ENCODE results near the gene ZMYND8.
"Not testable (repeated sequence)": the region's sequence is repeated elsewhere in the genome, so short reads cannot be mapped to it uniquely, and the experiment has no call there.

The ZMYND8 gene

DNA sequence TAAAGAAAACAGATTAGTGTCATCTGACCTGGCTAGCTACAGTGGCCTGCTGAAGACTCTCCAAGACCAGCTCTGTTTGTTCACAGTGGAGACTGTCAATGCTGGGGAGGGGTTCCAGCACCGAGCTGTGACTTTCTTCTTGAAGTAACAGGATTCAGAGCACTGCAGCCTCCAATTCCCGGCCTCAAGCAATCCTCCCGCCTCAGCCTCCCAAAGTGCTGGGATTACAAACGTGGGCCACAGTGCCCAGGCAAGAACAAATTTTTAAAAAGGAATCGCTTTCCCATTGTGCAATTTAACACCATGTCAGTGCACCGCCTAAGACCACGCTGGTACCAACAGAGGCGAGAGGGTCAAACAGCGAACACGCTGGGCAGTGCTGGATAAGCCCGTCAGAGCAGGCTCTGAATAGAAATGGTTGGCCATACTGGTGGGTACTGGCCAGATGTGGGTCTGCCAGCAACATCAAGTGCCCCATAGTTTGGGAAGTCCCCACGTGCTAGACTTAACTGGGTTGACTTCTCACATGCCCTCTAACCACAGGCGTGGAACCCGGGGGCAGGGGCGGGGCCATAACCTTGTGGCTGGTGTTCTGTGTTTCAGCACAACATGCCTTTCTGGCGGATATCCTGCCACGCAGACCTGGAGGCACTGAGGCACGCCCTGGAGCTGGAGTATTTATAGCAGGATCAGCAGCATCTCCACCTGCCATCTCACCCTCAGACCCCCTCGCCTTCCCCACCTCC, 168.9 kb downstream of the ZMYND8 start:
- DNase-seq (ENCODE audit: extremely low spot score): no peak
- CTCF ChIA-PET: interaction anchor here (0.7 to 1.1 kb wide), 4 partner anchors 9 to 15 kb away, joined by 3 to 5 read pairs (median 4); no protein-coding TSS in a partner anchor
- TF ChIP-seq, protein P1, sequence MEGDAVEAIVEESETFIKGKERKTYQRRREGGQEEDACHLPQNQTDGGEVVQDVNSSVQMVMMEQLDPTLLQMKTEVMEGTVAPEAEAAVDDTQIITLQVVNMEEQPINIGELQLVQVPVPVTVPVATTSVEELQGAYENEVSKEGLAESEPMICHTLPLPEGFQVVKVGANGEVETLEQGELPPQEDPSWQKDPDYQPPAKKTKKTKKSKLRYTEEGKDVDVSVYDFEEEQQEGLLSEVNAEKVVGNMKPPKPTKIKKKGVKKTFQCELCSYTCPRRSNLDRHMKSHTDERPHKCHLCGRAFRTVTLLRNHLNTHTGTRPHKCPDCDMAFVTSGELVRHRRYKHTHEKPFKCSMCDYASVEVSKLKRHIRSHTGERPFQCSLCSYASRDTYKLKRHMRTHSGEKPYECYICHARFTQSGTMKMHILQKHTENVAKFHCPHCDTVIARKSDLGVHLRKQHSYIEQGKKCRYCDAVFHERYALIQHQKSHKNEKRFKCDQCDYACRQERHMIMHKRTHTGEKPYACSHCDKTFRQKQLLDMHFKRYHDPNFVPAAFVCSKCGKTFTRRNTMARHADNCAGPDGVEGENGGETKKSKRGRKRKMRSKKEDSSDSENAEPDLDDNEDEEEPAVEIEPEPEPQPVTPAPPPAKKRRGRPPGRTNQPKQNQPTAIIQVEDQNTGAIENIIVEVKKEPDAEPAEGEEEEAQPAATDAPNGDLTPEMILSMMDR (IDR thresholded peaks at IDR 0.05; ENCODE audit: control extremely low read depth, extremely low read depth, low read depth, missing control alignments): no peak
- POLR2A ChIA-PET: no interaction called here

DNA sequence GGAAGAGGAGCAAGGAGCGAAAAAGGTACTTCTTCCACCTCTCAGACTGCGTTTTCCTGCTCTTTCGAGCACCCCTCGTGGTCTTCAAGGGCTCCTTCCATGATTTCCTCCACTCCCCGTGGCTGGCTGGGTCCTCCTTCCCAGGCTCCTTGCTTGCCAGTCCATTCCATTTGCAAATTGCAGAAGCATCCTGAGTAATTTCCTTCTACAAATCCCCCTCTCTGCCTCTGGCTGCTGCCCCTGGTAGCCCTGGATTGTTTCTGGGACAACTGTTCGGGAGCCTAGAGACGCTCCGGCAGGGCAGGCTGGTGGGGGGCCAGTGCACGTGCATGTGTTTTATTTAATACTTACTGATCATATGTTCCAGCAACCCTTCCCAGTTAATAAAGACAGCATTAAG, 173.1 kb downstream of the ZMYND8 start:
- ChIA-PET CTCF (interaction anchor here (1.1 to 1.4 kb wide), 2 partner anchors 11 to 201 kb away, joined by 3 to 4 read pairs; no protein-coding TSS in a partner anchor), POLR2A (no interaction called here)
- TF ChIP-seq, protein P1 (IDR thresholded peaks at IDR 0.05; ENCODE audit: control extremely low read depth, extremely low read depth, low read depth, missing control alignments): no peak
- DNase-seq (ENCODE audit: extremely low spot score): no peak

GRCh38 chr20:47181056-47181862, 175.2 kb downstream of the ZMYND8 start:
- POLR2A ChIA-PET: no interaction called here
- DNase-seq (ENCODE audit: extremely low spot score): peak; percentile 57
- TF ChIP-seq, protein P1 (IDR thresholded peaks at IDR 0.05; ENCODE audit: control extremely low read depth, extremely low read depth, low read depth, missing control alignments): no peak
- CTCF ChIA-PET: interaction anchor here (1.2 to 2.0 kb wide), 3 partner anchors 17 to 203 kb away, joined by 3 to 5 read pairs (median 3); no protein-coding TSS in a partner anchor

DNA sequence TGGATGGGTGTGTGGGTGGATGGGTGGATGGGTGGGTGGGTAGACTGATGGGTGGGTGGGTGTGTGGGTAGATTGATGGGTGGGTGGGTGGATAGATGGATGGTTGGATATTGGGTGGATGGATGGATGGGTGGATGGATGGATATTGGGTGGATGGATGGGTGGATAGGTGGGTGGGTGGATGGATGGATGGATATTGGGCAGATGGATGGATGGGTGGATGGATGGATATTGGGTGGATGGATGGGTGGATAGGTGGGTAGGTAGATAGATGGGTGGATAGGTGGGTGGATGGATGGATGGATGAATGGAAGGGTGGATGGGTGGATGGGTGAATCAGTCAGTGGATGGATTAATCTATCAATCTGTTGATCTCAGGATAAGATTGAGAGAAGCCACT, 177.2 kb downstream of the ZMYND8 start:
- TF ChIP-seq, protein P1 (IDR thresholded peaks at IDR 0.05; ENCODE audit: control extremely low read depth, extremely low read depth, low read depth, missing control alignments): no peak
- no peak for DNase-seq (ENCODE audit: extremely low spot score)
- CTCF ChIA-PET: interaction anchor here (1.4 kb wide), 1 partner anchor 17 kb away, joined by 4 read pairs; no protein-coding TSS in a partner anchor
- POLR2A ChIA-PET: no interaction called here

DNA sequence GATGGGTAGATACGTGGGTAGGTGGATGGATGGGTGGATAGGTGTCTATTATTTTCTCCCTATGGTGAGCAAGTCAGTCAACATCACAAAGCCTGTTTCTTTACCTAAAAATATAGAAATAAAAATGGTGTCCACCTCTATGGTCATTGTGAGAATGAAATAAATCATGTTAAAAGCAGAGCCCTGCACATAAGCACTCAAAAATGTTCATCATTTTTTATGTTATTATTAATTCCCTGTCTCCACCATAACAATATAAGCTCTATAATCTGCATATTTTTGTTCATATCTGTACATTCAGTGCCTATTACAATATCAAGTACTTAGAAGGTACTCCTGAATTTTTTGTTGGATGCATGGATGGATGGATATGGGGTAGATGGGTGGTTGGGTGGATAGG, 177.6 kb downstream of the ZMYND8 start:
- no peak for DNase-seq (ENCODE audit: extremely low spot score)
- ChIA-PET CTCF (interaction anchor here (1.4 kb wide), 1 partner anchor 17 kb away, joined by 4 read pairs; no protein-coding TSS in a partner anchor), POLR2A (no interaction called here)
- TF ChIP-seq, protein P1 (IDR thresholded peaks at IDR 0.05; ENCODE audit: control extremely low read depth, extremely low read depth, low read depth, missing control alignments): no peak

DNA sequence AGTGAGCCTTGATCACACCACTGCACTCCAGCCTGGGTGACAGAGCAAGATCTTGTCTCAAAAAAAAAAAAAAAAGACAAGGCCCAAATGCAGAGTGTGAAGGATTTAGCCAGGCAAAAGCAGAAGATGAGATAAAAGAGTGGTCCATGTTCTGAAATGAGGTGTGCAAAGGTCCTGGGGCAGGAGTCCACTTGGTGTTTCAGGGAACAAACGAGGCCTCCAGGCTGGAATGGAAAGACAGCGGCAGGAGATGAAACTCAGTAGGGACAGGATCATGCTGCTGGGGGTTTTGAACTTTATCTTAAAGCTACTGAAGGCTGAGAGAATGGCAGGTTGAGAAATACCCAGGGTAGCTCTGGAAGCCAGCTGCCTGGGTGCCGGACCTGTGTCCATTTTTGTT, 178.2 kb downstream of the ZMYND8 start:
- TF ChIP-seq, protein P1 (IDR thresholded peaks at IDR 0.05; ENCODE audit: control extremely low read depth, extremely low read depth, low read depth, missing control alignments): no peak
- no peak for DNase-seq (ENCODE audit: extremely low spot score)
- ChIA-PET CTCF (no interaction called here), POLR2A (no interaction called here)

GRCh38 chr20:47176217-47176616, 180.3 kb downstream of the ZMYND8 start:
- POLR2A ChIA-PET; DNase-seq (ENCODE audit: extremely low spot score): not testable (repeated sequence)
- CTCF ChIA-PET: interaction anchor here (1.1 to 1.3 kb wide), 2 partner anchors 13 to 20 kb away, joined by 3 to 4 read pairs; no protein-coding TSS in a partner anchor
